Measurements from ENCODE around the gene PKMYT1. TPM values are rescaled to one million over a fixed set of nuclear protein-coding genes. Genes with fewer than 3 reads are reported as not detected.

The PKMYT1 gene
- total and polyA plus RNA-seq, 8 donors: 0.28 to 4.8 (median 1.5) TPM

DNA sequence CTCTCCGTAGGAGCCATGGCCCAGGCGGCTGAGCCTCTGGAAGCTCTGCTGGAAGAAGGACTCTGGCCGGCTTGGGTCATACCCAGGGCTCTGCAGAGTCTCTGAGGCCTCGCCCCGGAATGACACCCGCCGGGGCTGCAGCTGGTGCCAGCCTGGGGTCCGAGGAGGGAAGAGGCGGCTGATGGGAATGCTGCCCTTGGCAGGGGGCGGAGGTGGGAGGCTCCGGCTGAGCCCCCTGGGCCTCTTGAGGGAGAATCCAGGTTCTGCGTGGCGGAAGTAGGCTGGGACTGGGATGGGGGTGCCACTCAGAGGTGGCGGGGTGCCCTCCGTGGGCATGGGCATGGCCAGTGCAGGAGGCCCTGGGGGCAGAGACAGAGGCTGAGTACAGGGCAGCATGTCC is 3.6 kb downstream of the PKMYT1 start:
- Histone ChIP-seq H3K4me1 (peaks cover 15 to 34% (median 20%) of the 10 kb centered on the region in 3 donors), H3K27ac (peak overlapping the region in 2 of 4 donors; percentile 38 to 58), H3K36me3 (no peaks in the 10 kb centered on the region), H3K27me3 (no peaks in the 10 kb centered on the region), H3K9me3 (no peaks in the 10 kb centered on the region), H3K4me3 (no peak overlapping the region)
- DNase-seq (peak in 2 of 6 donors; percentile 50 to 80), ATAC-seq (no peak), FAIRE-seq (no peak)
- intact Hi-C loops (cut with DNase I): no loop called here
- WGBS, 2 donors: 90 to 95% methylated on average over 15 of the region's 15 CpGs
- TF ChIP-seq CTCF (IDR thresholded peaks at IDR 0.05): no peak

DNA sequence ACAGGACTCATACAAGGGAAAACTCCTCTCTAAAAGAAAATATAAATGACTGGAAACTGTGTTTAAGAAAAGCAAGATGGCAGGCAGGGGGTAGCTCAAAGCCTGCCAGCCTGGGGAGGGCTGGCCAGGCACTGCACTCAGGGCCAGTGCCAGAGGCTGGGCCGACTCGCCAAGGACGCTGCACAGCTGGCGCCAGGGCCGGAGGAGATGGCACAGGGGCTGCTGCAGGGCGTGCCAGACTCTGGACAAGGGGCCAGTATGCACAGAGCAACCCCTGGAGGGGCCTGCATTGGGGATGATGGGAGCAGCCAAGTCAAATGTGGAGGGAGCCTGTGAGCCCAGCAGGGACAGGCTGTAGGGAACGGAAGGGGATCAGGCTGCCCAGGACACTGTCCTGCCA is 4.0 kb downstream of the PKMYT1 start:
- Histone ChIP-seq H3K4me1 (peaks cover 15 to 30% (median 20%) of the 10 kb centered on the region in 3 donors), H3K27me3 (no peaks in the 10 kb centered on the region), H3K27ac (no peak overlapping the region), H3K4me3 (no peak overlapping the region), H3K36me3 (no peaks in the 10 kb centered on the region), H3K9me3 (no peaks in the 10 kb centered on the region)
- intact Hi-C loops (cut with DNase I): no loop called here
- TF ChIP-seq CTCF (IDR thresholded peaks at IDR 0.05): no peak
- DNase-seq: peak in 2 of 6 donors; percentile 51 to 68
- 46 to 48% methylated on average over 7 of the region's 7 CpGs for WGBS, 2 donors
- ATAC-seq: no peak
- no peak for FAIRE-seq

DNA sequence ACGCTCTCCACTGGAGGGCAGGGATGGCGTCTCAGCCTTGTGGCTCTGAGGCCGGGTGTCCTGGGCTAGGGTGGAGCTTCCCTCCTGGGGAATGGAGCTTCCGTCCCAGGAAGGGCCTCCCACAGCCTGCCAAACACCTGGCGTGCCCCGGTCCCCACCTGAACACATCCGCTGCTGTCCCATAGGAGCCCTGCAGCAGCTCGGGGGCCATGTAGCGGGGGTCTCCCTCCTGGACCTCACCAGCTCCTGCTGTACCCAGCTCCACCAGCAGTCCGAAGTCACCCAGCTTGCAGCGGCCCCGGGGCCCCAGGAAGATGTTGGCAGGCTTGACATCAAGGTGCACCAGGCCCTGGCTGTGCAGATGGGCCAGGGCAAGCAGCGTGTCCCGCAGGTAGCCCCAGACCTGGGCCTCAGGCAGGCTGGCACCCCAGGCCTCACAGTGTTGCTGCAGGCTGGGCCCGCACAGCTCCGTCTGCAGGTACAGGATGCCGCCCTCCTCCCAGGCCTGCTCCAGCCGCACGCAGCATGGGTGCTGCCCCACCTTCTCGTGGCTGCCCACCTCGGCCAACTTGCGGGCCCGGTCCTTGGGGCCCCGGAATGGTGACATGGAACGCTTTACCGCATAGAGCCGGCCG is 5.0 kb downstream of the PKMYT1 start:
- H3K27ac ChIP-seq: no peak overlapping the region
- no peaks in the 10 kb centered on the region for H3K36me3 ChIP-seq
- peaks cover 15 to 32% (median 20%) of the 10 kb centered on the region in 3 donors for H3K4me1 ChIP-seq
- H3K27me3 ChIP-seq: no peaks in the 10 kb centered on the region
- TF ChIP-seq CTCF (IDR thresholded peaks at IDR 0.05): no peak
- intact Hi-C loops (cut with DNase I): no loop called here
- no peak for ATAC-seq
- H3K4me3 ChIP-seq: no peak overlapping the region
- DNase-seq: peak in 2 of 6 donors; percentile 43 to 80
- H3K9me3 ChIP-seq: no peaks in the 10 kb centered on the region
- 96 to 97% methylated on average over 28 of the region's 28 CpGs for WGBS, 2 donors
- FAIRE-seq: no peak

GRCh38 chr16:2974319-2975056 is 5.8 kb downstream of the PKMYT1 start:
- Histone ChIP-seq H3K36me3 (no peaks in the 10 kb centered on the region), H3K27ac (no peak overlapping the region), H3K4me3 (no peak overlapping the region), H3K9me3 (no peaks in the 10 kb centered on the region), H3K4me1 (peaks cover 15 to 28% (median 20%) of the 10 kb centered on the region in 3 donors), H3K27me3 (no peaks in the 10 kb centered on the region)
- 93% methylated on average over 14 to 15 of the region's 15 CpGs for WGBS, 2 donors
- intact Hi-C loops (cut with DNase I): no loop called here
- TF ChIP-seq CTCF (IDR thresholded peaks at IDR 0.05): no peak
- no peak for FAIRE-seq
- peak in 1 of 6 donors; percentile 45 for DNase-seq
- no peak for ATAC-seq

Data from pancreas (tissue), 10 donors.